Activated CD8-positive, alpha-beta memory T cell treated with anti-CD3 and anti-CD28 coated beads, Interleukin-2, amount 50 U/mL, for 24 hours (primary cell): ENCODE results near the gene PACS2.

ENCODE experiments used
- DNase-seq: peaks from one replicate; pipeline ENCODE4 v3.0.0-alpha.2; 2020; ENCODE audit errors: extremely low read depth

Gene PACS2

DNA sequence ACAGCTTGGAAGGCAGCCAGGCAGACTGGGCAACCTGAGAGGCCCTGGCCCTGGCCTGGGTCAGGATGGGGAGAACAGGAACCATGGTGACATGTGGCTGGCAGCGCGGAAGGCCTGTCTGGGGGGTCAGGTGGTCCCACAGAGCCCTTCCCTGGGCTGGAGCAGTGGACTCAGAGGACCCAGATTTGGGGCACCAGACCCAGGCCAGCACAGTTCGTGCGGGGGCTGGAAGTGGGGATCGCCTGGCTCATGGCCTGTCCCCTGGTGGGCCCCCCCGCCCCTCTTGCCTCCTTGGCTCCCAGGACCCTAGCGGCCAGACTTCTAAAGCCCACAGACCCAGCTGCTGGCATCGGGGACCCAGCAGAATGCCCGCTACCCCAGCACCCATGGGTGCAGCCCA lies 126.4 kb downstream of the PACS2 start:
- no peak for DNase-seq

DNA sequence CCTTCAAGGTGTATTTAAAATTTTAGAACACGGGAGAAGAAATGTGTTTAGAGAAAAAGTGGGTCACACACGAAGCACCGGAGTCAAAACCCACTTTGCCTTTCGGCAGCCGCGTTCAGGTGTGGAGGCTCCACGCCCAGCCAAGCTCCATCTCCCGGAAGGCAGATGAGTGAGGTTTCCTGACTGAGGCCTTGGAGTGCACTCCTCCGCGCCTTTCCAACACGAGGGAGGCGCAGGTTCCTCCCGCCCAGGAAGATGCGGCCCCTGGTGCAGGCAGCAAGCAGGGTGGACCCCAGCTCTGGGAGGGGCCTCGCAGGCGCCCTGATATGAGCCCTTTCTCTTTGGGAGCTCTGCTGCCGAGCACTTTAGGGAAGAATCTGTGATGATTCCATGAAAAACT lies 127.6 kb downstream of the PACS2 start:
- DNase-seq, result no peak

DNA sequence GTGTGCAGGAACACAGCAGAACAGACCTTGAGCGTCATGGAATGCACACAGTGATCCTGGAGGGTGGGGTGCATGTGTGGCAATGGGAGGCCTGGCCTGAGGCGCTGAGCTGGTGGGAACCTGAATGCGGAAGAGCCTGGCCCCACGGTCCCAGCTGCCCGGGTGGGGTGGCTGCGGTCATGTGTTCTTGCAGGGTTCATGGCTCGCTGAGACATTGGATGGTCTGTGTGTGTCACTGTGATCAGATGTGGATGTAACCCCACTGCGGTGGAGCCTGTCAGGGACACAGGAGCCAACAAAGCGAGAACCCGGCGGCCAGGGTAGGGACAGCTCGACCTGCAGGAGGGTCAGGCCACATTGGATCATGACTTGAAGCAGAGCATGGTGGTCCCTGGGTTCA lies 128.3 kb downstream of the PACS2 start:
- DNase-seq, result no peak

DNA sequence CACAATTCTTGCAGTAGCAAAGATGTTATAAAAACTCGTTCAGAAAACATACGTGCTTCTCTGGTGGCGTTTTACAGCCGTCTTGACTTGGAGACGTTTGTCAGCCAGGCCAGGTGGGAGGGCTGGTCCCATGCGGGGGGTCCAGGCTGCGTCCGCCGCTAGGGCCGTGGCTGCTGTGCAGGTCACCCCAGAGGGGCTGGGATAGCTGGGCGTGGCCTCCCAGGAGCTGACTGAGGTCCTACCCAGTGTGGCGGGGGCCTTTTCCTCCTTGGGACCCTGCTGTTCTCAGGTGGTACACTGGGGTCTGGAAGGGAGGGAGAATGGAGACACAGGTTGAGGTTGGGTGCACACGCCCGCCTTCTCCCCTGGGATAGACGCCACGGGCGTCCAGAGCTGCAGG lies 130.3 kb downstream of the PACS2 start:
- DNase-seq, result no peak

DNA sequence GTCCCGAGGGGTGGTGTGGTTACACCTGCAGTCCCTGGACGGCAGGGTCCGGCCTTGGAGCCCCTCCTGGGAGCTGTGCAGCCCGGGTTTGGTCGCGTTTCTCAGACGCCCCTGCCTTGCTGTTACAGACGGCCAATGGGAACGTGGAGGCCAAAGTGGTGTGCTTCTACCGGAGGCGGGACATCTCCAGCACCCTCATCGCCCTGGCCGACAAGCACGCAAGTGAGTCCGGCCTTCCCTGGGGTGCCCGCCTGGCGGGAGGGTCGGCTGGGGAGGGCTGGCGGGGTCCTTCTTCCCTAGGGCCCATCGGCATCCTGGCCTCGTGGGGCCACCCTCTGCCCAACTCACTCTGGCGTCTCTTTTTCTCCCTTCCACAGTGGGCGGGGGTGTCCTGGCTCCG lies 130.7 kb downstream of the PACS2 start:
- no peak for DNase-seq

DNA sequence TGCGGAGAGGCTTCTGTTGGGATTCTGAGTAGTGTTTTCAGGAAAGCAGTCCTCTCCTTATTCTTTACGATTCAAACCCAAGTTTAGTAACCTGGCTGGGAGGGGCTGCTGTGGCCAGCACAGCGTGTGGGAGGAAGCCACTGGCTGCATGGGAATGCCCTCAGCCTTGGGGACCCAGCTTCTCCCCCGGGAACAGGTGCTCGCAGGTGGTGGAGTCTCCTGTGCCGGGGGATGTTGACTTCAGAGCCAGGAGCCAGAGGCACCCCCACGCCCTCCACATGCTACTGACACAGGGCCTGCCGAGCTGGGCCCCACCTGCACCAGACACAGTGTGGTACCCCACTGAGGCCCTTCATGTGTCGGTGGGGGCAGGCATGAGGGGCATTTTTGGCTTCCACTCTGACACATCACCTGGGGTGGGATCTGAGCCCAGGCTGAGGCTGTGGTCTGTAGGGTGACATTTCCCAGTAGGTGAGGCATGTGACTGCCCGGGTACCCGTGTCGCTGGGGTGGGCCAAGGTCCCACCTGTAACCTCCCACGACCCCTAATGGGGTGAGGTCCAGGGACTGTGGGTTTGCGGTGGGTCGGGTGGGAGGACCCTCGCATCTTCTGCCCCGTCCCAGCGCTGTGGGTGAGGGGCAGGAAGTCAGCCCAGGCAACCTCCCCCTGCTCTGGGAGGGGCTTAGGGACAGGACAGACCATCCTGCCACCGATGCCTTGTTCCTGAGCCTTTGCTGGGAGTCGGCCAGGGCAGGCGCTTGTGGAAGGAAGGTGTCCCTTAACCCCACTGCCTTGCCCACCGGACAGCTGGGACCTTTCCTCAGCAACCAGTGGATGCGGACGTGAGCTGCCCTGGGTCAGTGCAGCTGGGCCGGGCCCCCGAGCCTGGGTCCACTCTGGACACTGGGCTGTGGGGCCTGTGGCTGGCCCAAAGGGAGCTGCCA lies 131.6 kb downstream of the PACS2 start:
- DNase-seq, result no peak

DNA sequence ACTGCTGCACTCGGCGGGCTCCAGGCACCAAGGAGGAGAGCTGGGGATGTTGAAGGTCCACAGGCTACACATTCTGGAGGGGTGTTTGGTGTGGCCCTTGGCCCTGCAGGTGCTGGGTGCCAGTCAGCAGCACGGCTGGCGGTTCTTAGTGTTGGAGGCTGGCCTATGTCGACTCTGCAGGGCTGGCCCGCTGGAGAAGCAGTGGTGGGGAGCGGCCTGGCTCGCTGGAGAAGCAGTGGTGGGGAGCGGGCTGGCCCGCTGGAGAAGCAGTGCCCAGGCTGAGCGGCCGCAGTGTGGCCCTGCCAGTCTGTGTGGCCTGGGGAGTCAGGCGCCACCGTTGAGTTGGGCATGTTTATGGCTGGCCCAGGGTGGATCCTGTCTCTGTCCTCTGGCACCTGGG lies 132.4 kb downstream of the PACS2 start:
- DNase-seq, result no peak
